Mesenchymal stem cell (in vitro differentiated cells and primary cell): ENCODE results near the gene KSR1.
A peak's percentile ranks its signal among the peaks of the same experiment; 100 is the strongest.
"Not testable (repeated sequence)": the region's sequence is repeated elsewhere in the genome, so short reads cannot be mapped to it uniquely, and the experiment has no call there.

Source experiments
- DNase-seq: peaks from one replicate; pipeline ENCODE4 v3.0.0-alpha.2; 2013
- H2AFZ ChIP-seq: one replicate; pipeline ENCODE4 v1.6.1; 2013; ENCODE audit warnings: low read depth, mild to moderate bottlenecking, control low read depth, inconsistent platforms, low read length, moderate library complexity
- H2AK5ac ChIP-seq: 2 replicates; pipeline ENCODE4 v1.6.1; 2013; ENCODE audit warnings: low read length, moderate library complexity, mild to moderate bottlenecking, inconsistent platforms; ENCODE audit not compliant: severe bottlenecking
- H2BK120ac ChIP-seq: one replicate; pipeline ENCODE4 v1.6.1; 2013; ENCODE audit warnings: low read depth, mild to moderate bottlenecking, inconsistent platforms, low read length, moderate library complexity
- H2BK12ac ChIP-seq, 2 experiments: one replicate each; pipeline ENCODE4 v1.6.1; 2013; ENCODE audit warnings: inconsistent platforms in 2 of 2, low read length in 2 of 2, mild to moderate bottlenecking in 2 of 2, moderate library complexity in 2 of 2, control low read depth in 1 of 2
- H2BK15ac ChIP-seq: one replicate; pipeline ENCODE4 v1.6.1; 2013; ENCODE audit warnings: mild to moderate bottlenecking, low read depth, inconsistent platforms; ENCODE audit not compliant: poor library complexity, severe bottlenecking
- H2BK5ac ChIP-seq: 2 replicates; pipeline ENCODE4 v1.6.1; 2013; ENCODE audit warnings: low read depth, mild to moderate bottlenecking, low read length, control low read depth, inconsistent platforms; ENCODE audit not compliant: poor library complexity, severe bottlenecking
- H3K14ac ChIP-seq, 2 experiments: one replicate each; pipeline ENCODE4 v1.6.1; 2013; ENCODE audit warnings: inconsistent platforms in 2 of 2, low read length in 2 of 2, control low read depth in 1 of 2, mild to moderate bottlenecking in 1 of 2, moderate library complexity in 1 of 2
- H3K18ac ChIP-seq, 2 experiments: one replicate each; pipeline ENCODE4 v1.6.1; 2013; ENCODE audit warnings: inconsistent platforms in 2 of 2, low read length in 2 of 2, control low read depth in 1 of 2, low read depth in 1 of 2, mild to moderate bottlenecking in 1 of 2
- H3K23ac ChIP-seq, 2 experiments: one replicate each; pipeline ENCODE4 v1.6.1; 2013; ENCODE audit warnings: inconsistent platforms in 2 of 2, low read length in 2 of 2, mild to moderate bottlenecking in 2 of 2, moderate library complexity in 2 of 2, control low read depth in 1 of 2
- H3K27ac ChIP-seq: 2 replicates; pipeline ENCODE4 v1.5.1; 2013; ENCODE audit warnings: mild to moderate bottlenecking, moderate library complexity, low read length, control low read depth, inconsistent platforms; ENCODE audit not compliant: poor library complexity, severe bottlenecking
- H3K27me3 ChIP-seq, 2 experiments: 2 replicates each; pipeline versions ENCODE4 v1.6.1 to v1.7.0; 2013; ENCODE audit warnings: low read length in 2 of 2, mild to moderate bottlenecking in 2 of 2, moderate library complexity in 2 of 2, control low read depth in 1 of 2, inconsistent platforms in 1 of 2; ENCODE audit not compliant: control insufficient read depth in 1 of 2, insufficient read depth in 1 of 2
- H3K36me3 ChIP-seq, 2 experiments: 2 replicates each; pipeline versions ENCODE4 v1.6.1 to v1.7.0; 2013; ENCODE audit warnings: low read length in 2 of 2, control low read depth in 1 of 2, inconsistent platforms in 1 of 2, low read depth in 1 of 2, mild to moderate bottlenecking in 1 of 2; ENCODE audit not compliant: insufficient read depth in 2 of 2, control insufficient read depth in 1 of 2
- H3K4ac ChIP-seq, 2 experiments: one replicate each; pipeline ENCODE4 v1.6.1; 2013; ENCODE audit warnings: inconsistent platforms in 2 of 2, low read length in 2 of 2, mild to moderate bottlenecking in 2 of 2, moderate library complexity in 2 of 2, control low read depth in 1 of 2, low read depth in 1 of 2
- H3K4me1 ChIP-seq: 2 replicates; pipeline ENCODE4 v1.6.1; 2013; ENCODE audit warnings: low read depth, low read length, control low read depth; ENCODE audit not compliant: control insufficient read depth, insufficient read depth
- H3K4me2 ChIP-seq: 2 replicates; pipeline ENCODE4 v1.6.1; 2013; ENCODE audit warnings: low read length, mild to moderate bottlenecking, inconsistent platforms; ENCODE audit not compliant: poor library complexity, severe bottlenecking
- H3K4me3 ChIP-seq, 2 experiments: 2 replicates each; pipeline versions ENCODE4 v1.5.1 to v1.7.0; 2013; ENCODE audit warnings: low read length in 2 of 2, mild to moderate bottlenecking in 2 of 2, control low read depth in 1 of 2, low read depth in 1 of 2; ENCODE audit not compliant: insufficient read depth in 1 of 2
- H3K79me1 ChIP-seq: replicated peaks from 2 replicates; pipeline ENCODE4 v1.6.1; 2013; ENCODE audit warnings: mild to moderate bottlenecking, control low read depth, low read length, inconsistent platforms; ENCODE audit not compliant: poor library complexity, severe bottlenecking
- H3K9ac ChIP-seq: 2 replicates; pipeline ENCODE4 v1.7.0; 2013; ENCODE audit warnings: mild to moderate bottlenecking, low read length, moderate library complexity
- H3K9me3 ChIP-seq: 2 replicates; pipeline ENCODE4 v1.7.0; 2013; ENCODE audit warnings: mild to moderate bottlenecking, low read length; ENCODE audit not compliant: control insufficient read depth
- H4K8ac ChIP-seq: one replicate; pipeline ENCODE4 v1.6.1; 2013; ENCODE audit warnings: inconsistent platforms, mild to moderate bottlenecking, low read length, moderate library complexity
- H4K91ac ChIP-seq: one replicate; pipeline ENCODE4 v1.6.1; 2013; ENCODE audit warnings: mild to moderate bottlenecking, low read length, inconsistent platforms
- WGBS: methylation state at CpG from one replicate; pipeline ENCODE4 v1.1.7; 2013; ENCODE audit warnings: mixed read lengths; 5-methylcytosine and 5-hydroxymethylcytosine counted together

KSR1 gene

GRCh38 chr17:27654654-27655524 lies 198.6 kb downstream of the KSR1 start:
- no peak overlapping the region for H3K4ac ChIP-seq
- WGBS, result 43% methylated on average over 33 of the region's 34 CpGs
- H3K36me3 ChIP-seq, result no peaks in the 10 kb centered on the region
- no peak overlapping the region for H3K14ac ChIP-seq
- no peak overlapping the region for H3K4me2 ChIP-seq
- no peak overlapping the region for H2BK120ac ChIP-seq
- H2BK15ac ChIP-seq, result no peak overlapping the region
- H3K4me3 ChIP-seq, result no peak overlapping the region
- H3K27ac ChIP-seq, result no peak overlapping the region
- no peaks in the 10 kb centered on the region for H3K9me3 ChIP-seq
- peak; percentile 66 for DNase-seq
- no peak overlapping the region for H4K91ac ChIP-seq
- H2BK5ac ChIP-seq, result no peak overlapping the region
- H4K8ac ChIP-seq, result no peak overlapping the region
- peaks cover 10 to 12% of the 10 kb centered on the region in 2 experiments for H3K27me3 ChIP-seq
- H2AK5ac ChIP-seq, result no peak overlapping the region
- H3K18ac ChIP-seq, result no peak overlapping the region
- H3K4me1 ChIP-seq, result peaks cover 2% of the 10 kb centered on the region
- no peak overlapping the region for H3K9ac ChIP-seq
- no peaks in the 10 kb centered on the region for H3K79me1 ChIP-seq
- no peak overlapping the region for H3K23ac ChIP-seq
- H2AFZ ChIP-seq, result no peak overlapping the region
- no peak overlapping the region for H2BK12ac ChIP-seq

DNA sequence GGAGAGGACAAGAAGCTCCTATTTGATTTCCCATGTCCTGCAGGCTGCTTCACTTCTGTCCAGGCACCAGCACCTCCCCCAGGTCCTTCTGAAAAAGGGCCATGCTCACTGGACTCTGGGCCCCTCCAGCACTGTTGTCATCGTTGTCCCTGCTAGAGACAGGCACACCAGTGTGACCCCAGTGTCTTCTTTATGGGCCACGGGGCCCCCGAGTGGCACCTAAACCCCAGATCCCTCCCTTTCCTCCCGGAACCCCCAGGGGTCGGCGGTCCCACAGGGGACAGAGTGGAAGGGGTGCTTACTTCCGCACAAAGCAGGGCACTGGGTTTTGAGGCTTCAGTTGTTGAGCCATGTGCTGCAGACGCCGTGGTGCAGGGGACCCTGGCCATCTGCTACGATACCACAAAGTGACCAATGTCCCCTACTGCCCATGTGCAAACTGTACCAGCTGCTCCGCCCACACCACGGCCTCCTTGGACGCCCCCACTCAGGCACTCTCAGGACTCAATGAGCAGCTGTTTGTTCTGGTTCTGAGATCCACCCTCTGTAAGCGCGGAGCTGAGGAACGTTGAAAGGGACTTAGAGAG lies 199.4 kb downstream of the KSR1 start:
- H4K91ac ChIP-seq, H3K14ac ChIP-seq, H3K4me1 ChIP-seq, H2BK5ac ChIP-seq, H2AK5ac ChIP-seq, H3K27ac ChIP-seq, H2AFZ ChIP-seq, H3K4me2 ChIP-seq, H3K36me3 ChIP-seq, H2BK120ac ChIP-seq, H3K18ac ChIP-seq, H3K9me3 ChIP-seq, H4K8ac ChIP-seq, DNase-seq, H3K9ac ChIP-seq, H3K23ac ChIP-seq, H2BK15ac ChIP-seq, H3K4ac ChIP-seq, H3K79me1 ChIP-seq, H3K4me3 ChIP-seq, H2BK12ac ChIP-seq: not testable (repeated sequence)
- peaks cover 10 to 12% of the 10 kb centered on the region in 2 experiments for H3K27me3 ChIP-seq
- 89% methylated on average over 16 of the region's 16 CpGs for WGBS

GRCh38 chr17:27656620-27657019 lies 200.4 kb downstream of the KSR1 start:
- not testable (repeated sequence) for H2BK15ac ChIP-seq, H3K4me1 ChIP-seq, H3K9me3 ChIP-seq, H3K27ac ChIP-seq, DNase-seq, H3K4me2 ChIP-seq, H3K23ac ChIP-seq, H3K4ac ChIP-seq, H2AFZ ChIP-seq, H3K4me3 ChIP-seq, H2AK5ac ChIP-seq, H4K8ac ChIP-seq, H2BK120ac ChIP-seq, H2BK12ac ChIP-seq, H4K91ac ChIP-seq, H3K79me1 ChIP-seq, H3K9ac ChIP-seq, H3K18ac ChIP-seq, H3K14ac ChIP-seq, H2BK5ac ChIP-seq, H3K36me3 ChIP-seq
- H3K27me3 ChIP-seq, result peaks cover 10 to 12% of the 10 kb centered on the region in 2 experiments
- WGBS, result 74% methylated on average over 8 of the region's 8 CpGs

DNA sequence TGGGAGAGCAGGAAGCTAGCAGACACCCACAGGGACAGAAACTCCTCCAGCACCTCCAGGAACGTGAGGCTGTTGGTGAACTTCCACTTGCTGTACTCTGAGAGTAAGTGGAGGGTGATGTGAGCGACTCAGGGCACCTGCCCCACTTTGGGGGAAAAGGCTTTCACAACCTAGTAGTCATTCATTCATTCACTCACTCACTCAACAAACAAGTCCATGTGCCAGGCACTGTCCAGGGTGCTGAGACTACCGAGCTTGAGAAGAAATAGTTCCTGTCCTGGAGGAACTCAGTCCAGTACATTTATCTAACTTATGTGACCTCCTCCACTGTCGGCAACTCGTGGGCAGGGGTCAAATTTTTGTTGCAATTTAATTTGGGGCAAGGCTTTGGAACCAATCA lies 201.4 kb downstream of the KSR1 start:
- H3K27me3 ChIP-seq, result peaks cover 12% of the 10 kb centered on the region in 2 experiments
- H2BK5ac ChIP-seq, result no peak overlapping the region
- WGBS, result 61% methylated on average over 5 of the region's 5 CpGs
- H3K9me3 ChIP-seq, result no peaks in the 10 kb centered on the region
- no peaks in the 10 kb centered on the region for H3K36me3 ChIP-seq
- H3K4me2 ChIP-seq, result no peak overlapping the region
- H3K4ac ChIP-seq, result no peak overlapping the region
- H2AFZ ChIP-seq, result no peak overlapping the region
- no peak overlapping the region for H2BK12ac ChIP-seq
- no peaks in the 10 kb centered on the region for H3K79me1 ChIP-seq
- H3K18ac ChIP-seq, result no peak overlapping the region
- H2BK15ac ChIP-seq, result no peak overlapping the region
- H3K4me1 ChIP-seq, result peaks cover 2% of the 10 kb centered on the region
- no peak overlapping the region for H2BK120ac ChIP-seq
- H2AK5ac ChIP-seq, result no peak overlapping the region
- peak; percentile 12 for DNase-seq
- no peak overlapping the region for H3K23ac ChIP-seq
- H3K4me3 ChIP-seq, result no peak overlapping the region
- H3K27ac ChIP-seq, result no peak overlapping the region
- H3K14ac ChIP-seq, result no peak overlapping the region
- no peak overlapping the region for H4K91ac ChIP-seq
- no peak overlapping the region for H3K9ac ChIP-seq
- no peak overlapping the region for H4K8ac ChIP-seq
